ENCODE measurements around the gene NTM. TPM values are rescaled to one million over a fixed set of nuclear protein-coding genes. Genes with fewer than 3 reads are reported as not detected.

The NTM gene
- total and polyA plus RNA-seq, 8 donors = 0.04 to 4.4 (median 0.50) TPM

DNA sequence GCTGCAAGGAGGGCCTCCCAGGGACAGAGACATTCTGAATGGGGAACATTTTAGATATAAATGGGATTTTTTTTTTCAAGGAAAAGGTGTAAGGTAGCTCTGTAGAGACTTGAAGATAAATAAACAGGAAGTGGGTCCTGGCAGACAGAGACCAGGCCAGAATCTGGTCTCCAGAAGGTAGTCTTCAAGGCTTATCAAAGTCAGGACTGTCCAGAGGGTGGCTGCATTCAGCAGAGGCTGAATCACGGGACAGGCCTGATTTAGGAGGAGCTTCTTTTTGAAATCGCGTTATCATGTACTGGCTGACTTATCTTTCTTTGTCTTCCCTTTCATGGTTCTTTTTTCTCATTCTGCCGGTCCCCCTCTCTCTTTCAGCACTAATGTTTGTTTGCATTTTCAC lies 542.9 kb downstream of the NTM start:
- intact Hi-C loops (cut with DNase I) = no loop called here

DNA sequence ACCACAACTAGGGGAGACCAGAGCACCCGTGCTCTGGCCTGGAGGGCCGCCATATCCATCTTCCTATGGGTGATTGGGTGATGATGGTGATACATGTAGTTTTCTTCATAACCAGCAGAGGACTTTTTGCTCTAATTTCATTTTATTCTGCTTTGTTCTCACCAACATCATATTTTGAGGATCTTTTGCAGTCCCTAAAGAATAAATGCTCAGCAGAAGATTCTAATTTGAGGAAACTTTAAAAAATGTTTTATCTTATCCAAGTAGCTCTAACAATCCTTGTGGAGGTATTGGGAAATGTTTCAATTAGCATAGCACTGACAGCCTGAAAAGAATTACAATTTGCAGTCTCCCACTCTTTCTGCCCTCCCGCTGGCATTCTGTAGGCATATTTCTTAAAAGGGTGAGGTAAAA lies 544.0 kb downstream of the NTM start:
- no peak for ATAC-seq
- intact Hi-C loops (cut with DNase I) = no loop called here
- 64 to 88% methylated on average over 3 of the region's 3 CpGs for WGBS, 2 donors

More for the DNA sequence above, 542.9 kb downstream of the NTM start:
- ATAC-seq (no peak), DNase-seq (no peak), FAIRE-seq (no peak)
- TF ChIP-seq, protein P1, sequence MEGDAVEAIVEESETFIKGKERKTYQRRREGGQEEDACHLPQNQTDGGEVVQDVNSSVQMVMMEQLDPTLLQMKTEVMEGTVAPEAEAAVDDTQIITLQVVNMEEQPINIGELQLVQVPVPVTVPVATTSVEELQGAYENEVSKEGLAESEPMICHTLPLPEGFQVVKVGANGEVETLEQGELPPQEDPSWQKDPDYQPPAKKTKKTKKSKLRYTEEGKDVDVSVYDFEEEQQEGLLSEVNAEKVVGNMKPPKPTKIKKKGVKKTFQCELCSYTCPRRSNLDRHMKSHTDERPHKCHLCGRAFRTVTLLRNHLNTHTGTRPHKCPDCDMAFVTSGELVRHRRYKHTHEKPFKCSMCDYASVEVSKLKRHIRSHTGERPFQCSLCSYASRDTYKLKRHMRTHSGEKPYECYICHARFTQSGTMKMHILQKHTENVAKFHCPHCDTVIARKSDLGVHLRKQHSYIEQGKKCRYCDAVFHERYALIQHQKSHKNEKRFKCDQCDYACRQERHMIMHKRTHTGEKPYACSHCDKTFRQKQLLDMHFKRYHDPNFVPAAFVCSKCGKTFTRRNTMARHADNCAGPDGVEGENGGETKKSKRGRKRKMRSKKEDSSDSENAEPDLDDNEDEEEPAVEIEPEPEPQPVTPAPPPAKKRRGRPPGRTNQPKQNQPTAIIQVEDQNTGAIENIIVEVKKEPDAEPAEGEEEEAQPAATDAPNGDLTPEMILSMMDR (IDR thresholded peaks at IDR 0.05) = no peak
- H3K27me3 ChIP-seq = peaks cover 0 to 10% (median 2%) of the 10 kb centered on the region in 4 donors
- no peak overlapping the region for H3K4me3 ChIP-seq
- no peak overlapping the region for H3K27ac ChIP-seq
- no peaks in the 10 kb centered on the region for H3K36me3 ChIP-seq
- H3K9me3 ChIP-seq = no peaks in the 10 kb centered on the region
- peaks cover 0 to 5% (median 0%) of the 10 kb centered on the region in 3 donors for H3K4me1 ChIP-seq
- WGBS, 2 donors = 72 to 91% methylated on average over 4 of the region's 4 CpGs

DNA sequence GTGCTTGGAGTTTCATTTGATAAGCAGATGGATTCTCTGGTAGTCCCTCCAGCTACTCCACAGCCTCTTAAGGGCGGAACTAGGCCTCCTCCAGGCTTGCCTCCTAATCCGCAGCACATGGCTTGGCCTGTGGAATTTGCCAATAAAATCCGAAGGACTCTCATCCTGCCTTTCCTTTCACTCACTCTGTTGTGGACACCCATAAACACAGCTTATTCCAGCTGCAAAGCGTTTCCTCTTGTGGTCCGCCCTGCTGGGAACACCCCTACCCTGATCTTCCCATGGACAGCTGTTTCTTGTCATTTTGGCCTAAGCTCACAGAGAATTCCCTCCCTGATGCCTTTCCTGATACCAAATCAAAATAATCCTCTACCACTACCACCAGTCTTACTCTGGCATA lies 546.2 kb downstream of the NTM start:
- no peak for DNase-seq
- no peak for FAIRE-seq
- 89 to 91% methylated on average over 5 of the region's 5 CpGs for WGBS, 2 donors

More for the DNA sequence above, 544.0 kb downstream of the NTM start:
- no peaks in the 10 kb centered on the region for H3K9me3 ChIP-seq
- H3K27ac ChIP-seq = no peak overlapping the region
- DNase-seq = no peak
- H3K36me3 ChIP-seq = no peaks in the 10 kb centered on the region
- no peak overlapping the region for H3K4me3 ChIP-seq
- TF ChIP-seq, protein P1 (IDR thresholded peaks at IDR 0.05) = no peak
- peaks cover 0 to 5% (median 0%) of the 10 kb centered on the region in 3 donors for H3K4me1 ChIP-seq
- H3K27me3 ChIP-seq = peaks cover 0 to 10% (median 0%) of the 10 kb centered on the region in 4 donors
- no peak for FAIRE-seq

DNA sequence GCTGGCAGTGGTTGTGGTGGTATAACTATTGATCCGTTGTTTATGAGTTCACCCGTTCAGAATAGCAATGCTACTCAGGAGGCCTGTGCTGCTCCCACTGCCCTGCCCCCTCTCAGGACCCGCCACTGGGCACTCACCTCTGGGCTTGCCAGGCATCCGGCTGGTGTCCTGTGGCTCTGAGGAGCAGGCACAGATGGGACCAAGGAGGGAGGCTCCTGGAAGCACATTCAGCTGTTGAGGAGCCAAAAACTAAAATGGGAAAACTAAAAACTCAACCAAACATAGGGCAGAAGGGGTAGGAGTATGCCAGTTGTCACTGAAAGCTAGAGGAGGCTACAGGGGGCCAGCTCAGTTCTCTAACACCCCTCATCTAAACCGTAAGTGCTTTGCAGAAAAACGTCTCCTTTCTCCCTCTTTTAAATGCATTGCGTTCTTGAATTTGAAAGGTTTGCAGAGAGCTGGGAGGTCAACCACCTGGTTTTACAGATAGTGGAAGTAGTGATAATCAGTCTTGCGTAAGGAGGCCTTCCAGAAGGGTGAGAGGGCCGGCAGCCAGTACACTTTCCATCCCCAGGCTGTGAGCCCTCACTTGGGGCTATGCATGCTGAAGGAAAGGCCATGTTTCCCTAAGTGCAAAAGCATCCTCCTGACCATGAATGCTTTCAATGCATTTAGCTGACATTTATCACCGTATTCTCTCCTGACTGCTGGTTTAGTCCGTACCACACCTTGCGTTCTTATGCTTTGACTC lies 547.4 kb downstream of the NTM start:
- no peak overlapping the region for H3K4me3 ChIP-seq
- H3K36me3 ChIP-seq = no peaks in the 10 kb centered on the region
- FAIRE-seq = no peak
- TF ChIP-seq, protein P1 (IDR thresholded peaks at IDR 0.05) = no peak
- WGBS, 2 donors = 41 to 43% methylated on average over 12 of the region's 12 CpGs
- no peaks in the 10 kb centered on the region for H3K27me3 ChIP-seq
- no peaks in the 10 kb centered on the region for H3K9me3 ChIP-seq
- peak overlapping the region in 2 of 4 donors; percentile 22 to 33 for H3K27ac ChIP-seq
- ATAC-seq = peak; percentile 90 to 96 (median 92)
- H3K4me1 ChIP-seq = peaks cover 0 to 5% (median 0%) of the 10 kb centered on the region in 3 donors
- DNase-seq = peak in 2 of 6 donors; percentile 33 to 37
- intact Hi-C loops (cut with DNase I) = no loop called here

More for the DNA sequence above, 546.2 kb downstream of the NTM start:
- no peaks in the 10 kb centered on the region for H3K9me3 ChIP-seq
- TF ChIP-seq, protein P1 (IDR thresholded peaks at IDR 0.05) = no peak
- H3K27ac ChIP-seq = no peak overlapping the region
- no peaks in the 10 kb centered on the region for H3K36me3 ChIP-seq
- no peak overlapping the region for H3K4me3 ChIP-seq
- H3K4me1 ChIP-seq = peaks cover 0 to 5% (median 0%) of the 10 kb centered on the region in 3 donors
- H3K27me3 ChIP-seq = peaks cover 0 to 4% (median 0%) of the 10 kb centered on the region in 4 donors
- no peak for ATAC-seq
- intact Hi-C loops (cut with DNase I) = no loop called here

DNA sequence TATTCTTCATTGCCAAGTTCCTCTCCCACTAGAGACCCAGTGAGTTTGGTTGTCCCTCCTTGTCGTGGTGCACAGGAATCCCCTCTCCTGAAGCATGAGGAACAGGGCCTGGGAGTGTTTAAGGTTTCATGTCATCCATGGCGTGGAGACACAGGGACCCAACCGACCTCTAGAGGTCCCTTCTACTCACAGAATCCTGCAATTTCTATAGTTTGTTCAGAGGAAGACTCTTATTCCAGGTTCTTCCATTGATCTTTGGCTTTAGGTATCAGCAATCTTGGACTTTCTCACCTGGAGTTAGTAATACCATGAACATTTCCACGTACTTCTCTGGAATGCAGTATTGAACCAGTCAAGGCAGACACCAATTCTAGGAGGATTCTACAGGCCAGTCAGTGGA lies 548.2 kb downstream of the NTM start:
- WGBS, 2 donors = 77 to 80% methylated on average over 4 of the region's 4 CpGs

More for the DNA sequence above, 548.2 kb downstream of the NTM start:
- ATAC-seq (no peak), FAIRE-seq (no peak), DNase-seq (no peak)
- Histone ChIP-seq H3K4me1 (peaks cover 5 to 9% (median 5%) of the 10 kb centered on the region in 3 donors), H3K4me3 (no peak overlapping the region), H3K27ac (no peak overlapping the region), H3K27me3 (no peaks in the 10 kb centered on the region), H3K9me3 (no peaks in the 10 kb centered on the region), H3K36me3 (no peaks in the 10 kb centered on the region)
- intact Hi-C loops (cut with DNase I) = no loop called here
- TF ChIP-seq, protein P1 (IDR thresholded peaks at IDR 0.05) = no peak
